ENCODE data around the gene RNF150. TPM values are rescaled to one million over a fixed set of nuclear protein-coding genes. Genes with fewer than 3 reads are reported as not detected.
"Not testable (repeated sequence)": the region's sequence is repeated elsewhere in the genome, so short reads cannot be mapped to it uniquely, and the experiment has no call there.

Gene RNF150
- total RNA-seq, 1 donor = under 0.01 TPM

- not testable (repeated sequence) for H3K4me1 ChIP-seq (ENCODE audit: insufficient read depth, low read length); H3K4me3 ChIP-seq (ENCODE audit: low read length); H3K27me3 ChIP-seq (ENCODE audit: insufficient read depth, low read length); H3K9me3 ChIP-seq (ENCODE audit: low read depth, low read length)
Measured at GRCh38 chr4:140820520-140820919, 312.7 kb downstream of the RNF150 start.

- Histone ChIP-seq H3K4me1 (ENCODE audit: insufficient read depth, low read length) (no peaks in the 10 kb centered on the region), H3K4me3 (ENCODE audit: low read length) (no peak overlapping the region), H3K27me3 (ENCODE audit: insufficient read depth, low read length) (no peaks in the 10 kb centered on the region), H3K9me3 (ENCODE audit: low read depth, low read length) (no peaks in the 10 kb centered on the region)
Measured at GRCh38 chr4:140819610-140820009, 313.7 kb downstream of the RNF150 start.

GRCh38 chr4:140818433-140818832, 314.8 kb downstream of the RNF150 start:
- no peak overlapping the region for H3K4me3 ChIP-seq (ENCODE audit: low read length)
- no peaks in the 10 kb centered on the region for H3K9me3 ChIP-seq (ENCODE audit: low read depth, low read length)
- no peaks in the 10 kb centered on the region for H3K4me1 ChIP-seq (ENCODE audit: insufficient read depth, low read length)
- no peaks in the 10 kb centered on the region for H3K27me3 ChIP-seq (ENCODE audit: insufficient read depth, low read length)

GRCh38 chr4:140816806-140817510, 316.3 kb downstream of the RNF150 start:
- Histone ChIP-seq H3K9me3 (ENCODE audit: low read depth, low read length) (no peaks in the 10 kb centered on the region), H3K4me1 (ENCODE audit: insufficient read depth, low read length) (no peaks in the 10 kb centered on the region), H3K4me3 (ENCODE audit: low read length) (no peak overlapping the region)

GRCh38 chr4:140813804-140814203, 319.5 kb downstream of the RNF150 start:
- no peaks in the 10 kb centered on the region for H3K27me3 ChIP-seq (ENCODE audit: insufficient read depth, low read length)
- no peak overlapping the region for H3K4me3 ChIP-seq (ENCODE audit: low read length)
- no peaks in the 10 kb centered on the region for H3K9me3 ChIP-seq (ENCODE audit: low read depth, low read length)
- H3K4me1 ChIP-seq (ENCODE audit: insufficient read depth, low read length) = peaks cover 19% of the 10 kb centered on the region

More at GRCh38 chr4:140816806-140817510, 316.3 kb downstream of the RNF150 start:
- H3K27me3 ChIP-seq (ENCODE audit: insufficient read depth, low read length) = no peaks in the 10 kb centered on the region

GRCh38 chr4:140812916-140813315, 320.4 kb downstream of the RNF150 start:
- no peaks in the 10 kb centered on the region for H3K27me3 ChIP-seq (ENCODE audit: insufficient read depth, low read length)
- no peak overlapping the region for H3K4me3 ChIP-seq (ENCODE audit: low read length)
- no peaks in the 10 kb centered on the region for H3K9me3 ChIP-seq (ENCODE audit: low read depth, low read length)
- peaks cover 28% of the 10 kb centered on the region for H3K4me1 ChIP-seq (ENCODE audit: insufficient read depth, low read length)

GRCh38 chr4:140811429-140811828, 321.8 kb downstream of the RNF150 start:
- H3K27me3 ChIP-seq (ENCODE audit: insufficient read depth, low read length) = no peaks in the 10 kb centered on the region
- H3K9me3 ChIP-seq (ENCODE audit: low read depth, low read length) = no peaks in the 10 kb centered on the region
- no peak overlapping the region for H3K4me3 ChIP-seq (ENCODE audit: low read length)
- H3K4me1 ChIP-seq (ENCODE audit: insufficient read depth, low read length) = peaks cover 43% of the 10 kb centered on the region

- not testable (repeated sequence) for H3K27me3 ChIP-seq (ENCODE audit: insufficient read depth, low read length); H3K9me3 ChIP-seq (ENCODE audit: low read depth, low read length); H3K4me3 ChIP-seq (ENCODE audit: low read length)
- H3K4me1 ChIP-seq (ENCODE audit: insufficient read depth, low read length) = peaks cover 50% of the 10 kb centered on the region
Measured at GRCh38 chr4:140810591-140811169, 322.6 kb downstream of the RNF150 start.

Other genes with a start within 250 kb of the RNF150 start
- gene ZNF330, start 87.4 kb upstream of the RNF150 start, total RNA-seq = 37.4 TPM